Stimulated activated CD4-positive, alpha-beta T cell treated with anti-CD3 and anti-CD28 coated beads, Interleukin-2, amount 100 ng/mL, for 24 hours (primary cell): ENCODE measurements around the gene SMC3.
"Not testable (repeated sequence)": the region's sequence is repeated elsewhere in the genome, so short reads cannot be mapped to it uniquely, and the experiment has no call there.

Experiments used
- DNase-seq, 2 donors: peaks; one replicate each; pipeline ENCODE4 v3.0.0-alpha.2; 2020

Gene SMC3

GRCh38 chr10:110567201-110568054 lies at the start of gene SMC3:
Gene SMC3, plus strand, starts transcription at chr10:110567695. Its CDS starts 122 bp downstream, at chr10:110567817.
- peak; percentile 92 to 94 for DNase-seq

- no peak for DNase-seq
These were observed 45.0 kb upstream of the SMC3 start for GRCh38 chr10:110522365-110522988.

- DNase-seq = no peak
These were observed 43.8 kb upstream of the SMC3 start for GRCh38 chr10:110523736-110524135.

GRCh38 chr10:110524179-110524858 lies 43.2 kb upstream of the SMC3 start:
- no peak for DNase-seq

GRCh38 chr10:110524859-110525232 lies 42.6 kb upstream of the SMC3 start:
- no peak for DNase-seq

GRCh38 chr10:110525349-110526260 lies 41.9 kb upstream of the SMC3 start:
- DNase-seq = no peak

GRCh38 chr10:110527731-110528171 lies 39.7 kb upstream of the SMC3 start:
- no peak for DNase-seq

- DNase-seq = no peak
These were observed 39.1 kb upstream of the SMC3 start for GRCh38 chr10:110528224-110528996.

- DNase-seq = peak; percentile 31 to 43
These were observed 38.4 kb upstream of the SMC3 start for GRCh38 chr10:110528997-110529524.

GRCh38 chr10:110529596-110530011 lies 37.9 kb upstream of the SMC3 start:
- peak; percentile 32 to 48 for DNase-seq

- DNase-seq = peak in 1 of 2 donors; percentile 28
These were observed 37.2 kb upstream of the SMC3 start for GRCh38 chr10:110530131-110530831.

- DNase-seq = no peak
These were observed 35.8 kb upstream of the SMC3 start for GRCh38 chr10:110531687-110532086.

- not testable (repeated sequence) for DNase-seq
These were observed 34.9 kb upstream of the SMC3 start for GRCh38 chr10:110532628-110533027.

- no peak for DNase-seq
These were observed 34.3 kb upstream of the SMC3 start for GRCh38 chr10:110533149-110533548.

GRCh38 chr10:110534571-110534970 lies 32.9 kb upstream of the SMC3 start:
- no peak for DNase-seq

GRCh38 chr10:110535958-110536891 lies 31.3 kb upstream of the SMC3 start:
- peak; percentile 71 to 78 for DNase-seq

- DNase-seq = no peak
These were observed 28.4 kb upstream of the SMC3 start for GRCh38 chr10:110539091-110539490.

- DNase-seq = no peak
These were observed 27.5 kb upstream of the SMC3 start for GRCh38 chr10:110540031-110540430.

- DNase-seq = no peak
These were observed 22.4 kb upstream of the SMC3 start for GRCh38 chr10:110544958-110545537.
